ENCODE data around the gene PARP6.

GRCh38 chr15:72242775-72243370 lies 29.5 kb downstream of the PARP6 start:
- TF ChIP-seq CTCF (IDR thresholded peaks at IDR 0.05; ENCODE audit: low read length), result no peak
- no peak for TF ChIP-seq EZH2 (IDR thresholded peaks at IDR 0.05; ENCODE audit: borderline replicate concordance, low read length)

Measured in OCI-LY1 (cell line).